ENCODE data around the gene LBHD2. TPM values are rescaled to one million over a fixed set of nuclear protein-coding genes. Genes with fewer than 3 reads are reported as not detected.

LBHD2 gene
- total and polyA plus RNA-seq, 2 experiments from 2014 or later, result not detected

- TF ChIP-seq ETS1 (IDR thresholded peaks at IDR 0.05), result no peak
- no peak for TF ChIP-seq EZH2 (IDR thresholded peaks at IDR 0.05; ENCODE audit: low read depth, unreplicated experiment)
- no peak for TF ChIP-seq ZNF114 (CRISPR knock-in tag; IDR thresholded peaks at IDR 0.05)
- TF ChIP-seq REST (IDR thresholded peaks at IDR 0.05; ENCODE audit: unreplicated experiment), result no peak
- no peak for TF ChIP-seq EZH2phosphoT487 (IDR thresholded peaks at IDR 0.05; ENCODE audit: unreplicated experiment)
These were observed 50.4 kb downstream of the LBHD2 start (continued) for GRCh38 chr14:103134405-103134804.

- H3F3A ChIP-seq (replicated peaks; ENCODE audit: low read depth), result 0 out of 2 replicates have a peak, but pooled peaks cover 2% of the 10 kb centered on the region
- peaks cover 12% of the 10 kb centered on the region for H3K4me1 ChIP-seq (ENCODE audit: insufficient read depth)
- H3K27me3 Mint-ChIP-seq (ENCODE audit: insufficient read depth, low read depth, poor library complexity), result peaks cover 25% of the 10 kb centered on the region
- no peak overlapping the region for H3K27ac Mint-ChIP-seq
- H3K27me3 ChIP-seq (ENCODE audit: insufficient read depth), result peaks cover 24% of the 10 kb centered on the region
- no peak overlapping the region for H3K27ac ChIP-seq (ENCODE audit: low read depth)
- no peaks in the 10 kb centered on the region for H3K36me3 ChIP-seq (ENCODE audit: insufficient read depth)
- no peak overlapping the region for H2AFZ ChIP-seq
- H3K9me2 ChIP-seq (ENCODE audit: insufficient read depth), result no peaks in the 10 kb centered on the region
- H3K4me1 Mint-ChIP-seq, result peaks cover 25% of the 10 kb centered on the region
- H3K4me3 Mint-ChIP-seq, result no peak overlapping the region
- H3K79me2 ChIP-seq (replicated peaks; ENCODE audit: insufficient read depth), result no peaks in the 10 kb centered on the region
- TF ChIP-seq POLR2AphosphoS5 (IDR thresholded peaks at IDR 0.05; ENCODE audit: low read depth) (no peak), ZNF331 (CRISPR knock-in tag; IDR thresholded peaks at IDR 0.05; ENCODE audit: low read depth) (no peak)
- DNase-seq (ENCODE audit: low spot score) (no peak), ATAC-seq (no peak)
- H3K4me3 ChIP-seq, result no peak overlapping the region
- no peaks in the 10 kb centered on the region for H4K20me1 ChIP-seq (replicated peaks; ENCODE audit: insufficient read depth)
- H3K4me2 ChIP-seq, result no peak overlapping the region
- H3K36me3 Mint-ChIP-seq (ENCODE audit: low read depth), result peaks cover 6% of the 10 kb centered on the region; the same call in 1 of the 3 replicates
- no peaks in the 10 kb centered on the region; the same call in 2 of the 3 replicates for H3K9me3 Mint-ChIP-seq
These were observed 50.9 kb downstream of the LBHD2 start for GRCh38 chr14:103134919-103135318.

Data from GM23338 (cell line).